Fibroblast of gingiva (primary cell): ENCODE data around the gene SEBOX.

Experiments
- DNase-seq: peaks from one replicate; pipeline ENCODE4 v3.0.0-alpha.2; 2011; ENCODE audit warnings: low read depth

The SEBOX gene

GRCh38 chr17:28368306-28368831 lies 3.4 kb upstream of the SEBOX start:
- no peak for DNase-seq

DNA sequence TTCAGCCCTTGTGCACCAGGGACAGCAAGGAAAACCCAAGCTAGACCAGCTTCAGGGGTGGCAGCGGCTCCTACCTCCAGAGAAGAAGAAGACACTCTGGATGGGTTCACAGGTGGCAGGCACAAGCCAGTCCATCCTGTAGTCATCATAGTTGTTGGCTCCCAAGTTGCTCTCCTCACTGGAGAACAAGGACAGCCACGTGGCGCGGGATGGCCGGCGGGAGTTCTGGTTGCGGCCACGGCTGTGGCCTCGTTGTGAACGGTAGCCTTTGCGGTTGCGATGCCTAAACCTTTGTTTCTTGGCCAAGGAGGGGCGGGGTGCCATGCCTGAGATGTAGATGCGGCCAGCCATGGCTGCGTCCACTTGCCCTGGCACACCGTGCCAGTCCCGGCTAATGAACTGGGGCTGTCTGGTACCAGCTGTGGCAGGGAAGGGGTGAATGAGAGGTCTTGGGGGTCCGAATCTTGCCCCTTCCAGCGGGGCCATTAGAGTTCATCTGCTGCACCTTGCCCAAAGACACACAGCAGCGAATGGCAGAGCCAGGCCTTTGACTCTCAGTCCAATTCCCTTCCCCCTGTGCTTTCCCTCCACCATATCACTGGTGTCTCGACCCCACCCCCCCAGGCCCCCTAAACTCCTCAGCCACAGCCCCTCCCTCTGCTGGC lies 2.8 kb upstream of the SEBOX start:
- no peak for DNase-seq

DNA sequence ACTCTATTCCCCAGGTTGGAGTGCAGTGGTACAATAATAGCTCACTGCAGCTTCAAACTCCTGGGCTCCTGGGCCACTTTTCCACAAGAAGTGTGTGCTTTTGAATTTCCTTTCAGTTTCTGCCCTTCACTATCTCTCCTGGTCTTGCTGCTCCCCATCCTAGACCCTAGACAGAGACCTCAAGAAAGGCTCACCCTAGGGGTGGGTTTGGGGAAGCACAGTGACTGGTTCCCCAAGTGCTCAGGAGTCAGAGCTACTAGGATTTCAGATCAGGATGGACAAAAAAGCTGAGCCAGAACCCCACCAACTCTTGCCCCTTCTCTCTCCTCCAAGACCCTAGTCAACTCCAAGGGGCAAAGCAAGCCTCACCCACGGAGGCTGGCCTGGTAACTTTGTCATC lies 1.6 kb upstream of the SEBOX start:
- DNase-seq = no peak

DNA sequence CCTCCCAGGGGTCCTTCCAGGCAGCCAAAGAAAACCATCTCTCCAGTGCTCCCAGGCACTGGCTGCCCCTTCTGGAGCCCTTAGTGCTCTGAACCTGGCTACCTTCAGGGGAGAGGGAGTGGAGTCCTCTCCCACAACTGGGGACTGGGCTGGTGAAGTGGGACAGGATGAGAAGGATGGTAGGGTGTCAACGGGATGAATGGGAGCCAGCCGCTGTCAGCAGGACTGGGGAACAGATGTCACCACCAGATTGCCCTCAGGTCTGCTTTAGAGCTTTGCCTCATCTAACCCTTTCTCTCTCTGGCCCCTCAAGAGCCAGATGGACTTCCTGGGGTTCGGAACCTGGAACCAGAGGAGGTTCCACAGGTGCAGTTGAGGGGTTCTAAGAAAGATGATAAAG lies 488 bp upstream of the SEBOX start:
- no peak for DNase-seq

DNA sequence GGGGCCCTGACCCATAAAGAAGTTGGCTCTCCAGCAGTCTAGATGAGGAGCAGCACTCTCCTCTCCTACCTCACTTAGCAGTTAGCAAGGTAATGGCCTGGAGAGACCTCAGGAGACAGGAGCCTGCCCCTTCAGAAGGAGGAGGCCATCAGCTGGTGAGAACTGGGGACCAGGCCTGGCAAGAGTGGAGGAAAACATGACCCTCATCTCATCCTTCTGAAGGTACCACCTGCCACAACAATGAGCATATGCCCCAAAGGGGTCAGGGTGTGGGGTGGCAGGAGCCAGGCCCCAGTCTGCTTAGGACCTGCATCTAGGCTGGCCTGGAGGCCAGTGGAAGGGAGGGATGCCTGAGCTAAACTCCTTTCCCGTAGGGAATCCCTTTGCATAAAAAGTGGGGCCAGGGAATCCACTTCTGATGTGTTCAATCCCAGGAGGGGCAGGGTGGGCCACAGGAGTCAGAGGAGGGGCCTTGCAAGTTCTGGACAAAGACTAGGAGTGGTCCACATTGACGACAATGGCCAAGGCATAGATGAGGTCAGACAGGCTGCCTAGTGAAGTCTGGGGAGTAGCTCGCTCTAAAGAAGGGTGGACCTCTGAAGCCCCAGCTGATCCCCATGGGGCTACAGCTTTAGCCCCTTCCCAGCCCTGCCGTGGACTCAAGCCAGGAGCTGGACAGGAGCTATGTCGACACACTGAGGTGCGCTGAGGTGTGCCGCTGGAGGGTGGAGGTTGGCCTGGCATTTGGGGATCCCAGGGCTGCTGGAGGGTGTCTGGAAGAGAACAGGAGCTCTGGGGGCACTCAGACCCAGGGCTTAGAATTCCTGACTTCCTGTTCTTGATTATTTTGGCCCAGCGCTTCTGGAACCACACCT lies 986 bp downstream of the SEBOX start:
- DNase-seq = no peak

GRCh38 chr17:28363186-28363585 lies 1.8 kb downstream of the SEBOX start:
- no peak for DNase-seq

GRCh38 chr17:28357901-28358197 lies 7.2 kb downstream of the SEBOX start:
- no peak for DNase-seq

- peak; percentile 96 for DNase-seq
These were observed 7.7 kb downstream of the SEBOX start, which contains the start of gene POLDIP2 for GRCh38 chr17:28357061-28357900. Gene POLDIP2 (minus strand): TSS chr17:28357527. CDS start chr17:28357448, 79 bp downstream.

DNA sequence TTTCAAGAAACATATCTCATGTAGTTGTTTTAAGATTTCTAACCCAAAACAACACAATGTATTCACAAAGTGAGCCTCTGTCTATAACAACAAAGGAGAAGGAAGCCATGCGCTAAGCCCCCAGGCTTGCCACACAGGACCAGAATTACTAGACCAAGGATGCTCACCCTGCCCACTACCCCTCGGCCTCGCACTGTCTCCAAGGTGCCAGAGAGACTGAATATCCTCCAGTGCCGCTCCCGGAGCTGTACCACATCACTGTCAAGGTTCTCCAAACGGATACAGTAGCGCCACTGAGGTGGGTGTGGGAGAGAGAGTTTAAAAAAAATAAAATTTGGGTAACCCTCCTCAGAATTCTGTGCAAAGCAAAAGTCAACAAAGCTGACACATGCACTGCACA lies 14.7 kb downstream of the SEBOX start:
- no peak for DNase-seq

- DNase-seq = no peak
These were observed 16.0 kb downstream of the SEBOX start for GRCh38 chr17:28348979-28349378.

DNA sequence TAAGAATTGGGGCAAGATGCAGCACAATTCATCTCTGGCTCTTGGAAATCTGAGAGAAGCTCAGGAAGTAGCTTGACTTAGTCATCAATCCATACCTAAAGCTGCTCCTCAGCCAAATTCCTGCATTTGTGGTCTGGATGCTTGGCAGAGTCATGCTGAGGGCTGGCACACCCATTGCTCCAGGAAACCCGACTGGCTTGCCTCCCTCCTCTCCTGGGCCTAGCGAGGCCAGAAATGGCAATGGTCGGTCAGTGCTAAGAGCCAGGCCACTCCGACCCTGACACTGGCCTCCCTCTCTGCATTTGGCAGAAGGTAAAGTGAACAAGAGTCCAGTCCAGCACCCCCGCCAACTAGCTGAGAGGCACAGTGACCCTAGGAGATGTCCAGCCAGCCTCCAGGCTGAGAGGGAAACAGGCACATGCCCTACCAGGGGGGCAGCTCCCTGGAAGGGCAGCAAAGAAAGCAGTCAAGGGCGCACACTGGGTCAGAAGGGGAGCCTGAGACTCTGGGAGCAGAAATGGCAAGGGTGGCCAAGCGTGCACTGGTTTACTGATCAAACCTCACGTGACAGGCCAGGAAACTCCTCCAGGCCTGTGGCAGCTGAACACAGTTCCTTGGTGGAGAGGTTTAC lies 17.6 kb downstream of the SEBOX start:
- peak; percentile 89 for DNase-seq

GRCh38 chr17:28346746-28347246 lies 18.2 kb downstream of the SEBOX start:
- DNase-seq = no peak

DNA sequence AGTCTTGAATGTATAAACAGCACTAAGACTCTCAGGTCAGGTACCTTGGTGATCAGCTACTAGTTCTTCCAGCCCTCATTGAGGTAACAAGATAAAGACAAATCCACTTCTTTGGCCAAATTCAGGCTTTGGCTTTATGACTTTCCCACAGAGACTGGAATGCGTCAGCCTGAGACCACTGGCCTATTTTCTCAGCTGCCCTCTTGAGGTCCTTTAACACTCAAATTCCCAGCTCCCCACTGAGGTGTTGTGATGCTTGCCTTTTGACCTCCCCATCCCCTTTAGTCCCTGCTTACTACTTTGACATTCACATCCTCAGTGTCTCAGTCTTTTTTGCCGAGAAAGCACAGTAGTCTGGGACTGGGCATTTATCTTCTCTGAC lies 18.8 kb downstream of the SEBOX start:
- no peak for DNase-seq

DNA sequence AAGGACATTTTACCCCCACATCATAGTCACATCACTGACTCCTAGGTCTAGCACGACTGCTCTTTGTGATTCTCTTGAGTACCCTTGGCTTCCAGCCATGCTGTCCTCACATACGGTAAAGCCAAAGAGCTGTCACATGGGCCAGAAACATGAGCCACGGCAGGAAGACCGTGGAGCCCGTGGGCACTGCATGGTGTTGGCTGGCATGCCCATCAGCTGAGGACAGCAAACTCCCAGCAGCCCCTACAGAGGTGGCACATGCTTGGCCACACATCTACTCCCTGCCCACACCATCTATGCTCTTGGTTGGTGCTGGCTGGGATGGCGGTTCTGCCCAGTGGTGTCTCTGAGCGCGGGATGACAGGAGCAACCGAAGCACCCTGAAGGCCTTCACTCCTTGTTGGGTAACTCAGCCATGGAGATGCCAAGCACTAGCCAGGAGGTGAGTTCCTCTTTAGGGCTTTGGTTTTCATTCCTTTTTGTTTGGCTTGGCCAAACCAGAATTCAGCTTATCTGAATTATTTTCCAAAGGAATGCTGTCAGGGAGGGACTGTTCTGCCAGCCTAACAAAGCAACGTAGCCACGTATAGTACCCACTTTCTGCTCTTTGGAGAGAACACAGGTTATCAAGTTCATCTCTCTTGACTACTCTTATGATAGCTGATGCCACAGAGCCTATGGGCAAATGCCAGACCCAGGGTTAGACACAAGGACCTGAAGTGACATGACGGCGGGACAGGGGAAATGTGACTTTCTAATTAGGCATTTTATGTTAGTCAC lies 19.4 kb downstream of the SEBOX start:
- no peak for DNase-seq

DNA sequence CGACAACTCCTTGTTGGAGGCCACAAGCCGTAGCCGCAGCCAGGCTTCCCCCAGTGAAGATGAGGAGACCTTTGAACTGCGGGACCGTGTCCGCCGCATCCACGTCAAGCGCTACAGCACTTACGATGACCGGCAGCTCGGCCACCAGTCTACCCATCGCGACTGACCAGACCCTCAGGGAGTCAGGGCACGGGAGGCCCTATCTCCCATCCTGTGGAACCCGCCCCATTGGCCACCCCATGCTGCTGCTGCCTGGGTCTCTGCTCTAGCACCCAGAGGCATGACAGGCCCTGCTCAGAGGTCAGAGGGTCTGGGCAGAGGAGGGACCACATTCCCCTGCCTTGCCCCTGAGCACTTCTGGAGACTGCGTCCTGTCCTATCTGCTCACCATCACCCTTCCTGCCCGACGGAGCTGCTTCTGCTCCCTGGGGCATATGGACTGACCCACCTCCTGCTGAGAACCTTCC lies 20.5 kb downstream of the SEBOX start:
- DNase-seq = no peak

DNA sequence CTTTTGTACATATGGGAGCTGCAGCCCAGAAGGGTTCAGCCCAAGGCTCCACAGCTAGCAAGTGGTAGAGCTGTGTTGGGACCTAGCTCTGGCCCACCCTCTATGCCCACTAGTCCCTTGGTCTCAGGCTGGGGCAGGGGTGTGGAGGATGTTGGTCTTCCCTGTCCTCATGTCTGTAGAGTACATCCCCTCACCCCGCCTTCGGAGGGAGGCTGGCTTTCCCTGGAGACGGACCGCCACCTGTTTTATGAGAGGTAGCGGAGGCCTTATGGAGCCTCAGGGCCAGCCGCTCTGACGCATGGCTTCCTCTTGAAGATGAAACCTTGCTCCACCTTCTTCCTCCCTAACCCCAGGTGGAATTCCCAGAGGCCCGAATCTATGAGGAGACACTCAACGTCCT lies 21.0 kb downstream of the SEBOX start:
- DNase-seq = no peak

GRCh38 chr17:28343491-28343932 lies 21.5 kb downstream of the SEBOX start:
- DNase-seq = no peak

DNA sequence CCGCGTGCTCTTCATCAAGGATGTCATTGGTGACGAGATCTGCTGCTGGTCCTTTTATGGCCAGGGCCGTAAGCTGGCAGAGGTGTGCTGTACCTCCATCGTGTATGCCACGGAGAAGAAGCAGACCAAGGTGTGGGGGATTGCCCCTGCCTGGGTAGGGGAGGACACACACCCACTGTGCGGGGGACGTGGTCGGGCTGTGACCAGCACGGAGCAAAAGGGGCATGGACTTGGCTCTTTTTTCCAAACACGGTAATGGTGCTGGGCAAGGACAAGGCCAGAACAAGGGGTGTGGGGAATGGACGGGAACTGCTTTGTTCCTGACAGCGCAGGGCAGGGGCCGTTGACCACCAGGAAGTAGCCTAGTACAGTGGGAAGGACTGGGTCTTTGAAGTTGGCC lies 22.7 kb downstream of the SEBOX start:
- DNase-seq = no peak

- DNase-seq = no peak
These were observed 23.5 kb downstream of the SEBOX start for GRCh38 chr17:28341516-28341915.

DNA sequence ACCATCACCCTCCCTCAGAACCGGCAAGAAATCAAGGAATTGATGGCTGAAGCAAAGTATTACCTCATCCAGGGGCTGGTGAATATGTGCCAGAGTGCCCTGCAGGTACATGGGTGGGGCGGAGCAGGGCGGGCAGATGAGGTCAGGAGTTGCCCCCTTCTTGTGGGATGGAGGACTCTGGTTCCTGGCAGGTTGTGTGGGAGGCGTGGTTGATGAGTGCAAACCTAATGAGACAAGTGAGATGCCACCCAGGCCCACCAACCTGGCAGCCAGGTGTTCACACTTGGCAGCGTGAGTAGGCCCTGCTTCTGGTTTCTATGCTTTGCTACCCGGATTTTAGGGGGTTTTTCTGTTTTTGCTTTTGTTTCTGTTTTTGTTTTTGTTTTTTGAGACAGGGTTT lies 24.6 kb downstream of the SEBOX start:
- DNase-seq = no peak

- DNase-seq = no peak
These were observed 25.6 kb downstream of the SEBOX start for GRCh38 chr17:28339431-28339830.
